Measurements from ENCODE around the gene PDK2. TPM values are rescaled to one million over a fixed set of nuclear protein-coding genes. Genes with fewer than 3 reads are reported as not detected.

PDK2 gene
- total RNA-seq, 1 experiment from 2014 or later: 31.9 TPM

GRCh38 chr17:50141745-50142110 lies 46.6 kb downstream of the PDK2 start:
- Histone ChIP-seq H3K36me3 (ENCODE audit: low read depth, low read length) (peaks cover 73% of the 10 kb centered on the region), H3F3A (ENCODE audit: low read length, unreplicated experiment) (no peaks in the 10 kb centered on the region), H3K27ac (ENCODE audit: low read length) (no peak overlapping the region), H3K4me1 (ENCODE audit: insufficient read depth, low read length) (peaks cover 3% of the 10 kb centered on the region; the same call in 1 of the 2 replicates), H2AFZ (ENCODE audit: low read length) (no peak overlapping the region), H3K79me2 (ENCODE audit: low read length) (peaks cover 19% of the 10 kb centered on the region), H3K9me3 (ENCODE audit: low read length) (no peaks in the 10 kb centered on the region), H3K4me2 (ENCODE audit: low read length) (no peak overlapping the region), H3K4me3 (ENCODE audit: low read length) (no peak overlapping the region), H3K9ac (ENCODE audit: low read length) (no peak overlapping the region), H4K20me1 (ENCODE audit: low read length) (peaks cover 22% of the 10 kb centered on the region; the same call in 1 of the 2 replicates), H3K9me2 (replicated peaks; ENCODE audit: low read length) (no peaks in the 10 kb centered on the region), H3K27me3 (ENCODE audit: low read length) (no peaks in the 10 kb centered on the region)
- intact Hi-C loops (cut with micrococcal nuclease): no loop called here
- ChIA-PET POLR2A (ENCODE audit: unreplicated experiment) (no interaction called here), CTCF (no interaction called here)
- no peak for TF ChIP-seq EZH2 (IDR thresholded peaks at IDR 0.05; ENCODE audit: low read length, unreplicated experiment)
- no peak for TF ChIP-seq CTCF (conservative IDR thresholded peaks at IDR 0.05; ENCODE audit: low read depth, low read length)
- TF ChIP-seq EZH2phosphoT487 (IDR thresholded peaks at IDR 0.05; ENCODE audit: borderline replicate concordance, low read length): no peak
- no TSS peak for BruUV-seq (replicated peaks)
- DNase-seq: no peak
- no peak for ATAC-seq

GRCh38 chr17:50143461-50144176 lies 48.5 kb downstream of the PDK2 start:
- Histone ChIP-seq H3K79me2 (ENCODE audit: low read length) (peaks cover 38% of the 10 kb centered on the region), H3K36me3 (ENCODE audit: low read depth, low read length) (peaks cover 57% of the 10 kb centered on the region)
- ATAC-seq: no peak

More at GRCh38 chr17:50143461-50144176, 48.5 kb downstream of the PDK2 start:
- H3K4me1 ChIP-seq (ENCODE audit: insufficient read depth, low read length): peaks cover 22% of the 10 kb centered on the region
- TF ChIP-seq EZH2phosphoT487 (IDR thresholded peaks at IDR 0.05; ENCODE audit: borderline replicate concordance, low read length) (no peak), CTCF (conservative IDR thresholded peaks at IDR 0.05; ENCODE audit: low read depth, low read length) (no peak), EZH2 (IDR thresholded peaks at IDR 0.05; ENCODE audit: low read length, unreplicated experiment) (no peak)
- H3K9me3 ChIP-seq (ENCODE audit: low read length): no peaks in the 10 kb centered on the region
- peaks cover 41% of the 10 kb centered on the region for H4K20me1 ChIP-seq (ENCODE audit: low read length)
- no peaks in the 10 kb centered on the region for H3K9me2 ChIP-seq (replicated peaks; ENCODE audit: low read length)
- no peak overlapping the region for H3K4me2 ChIP-seq (ENCODE audit: low read length)
- H3K9ac ChIP-seq (ENCODE audit: low read length): no peak overlapping the region
- ChIA-PET POLR2A (ENCODE audit: unreplicated experiment) (no interaction called here), CTCF (interaction anchor here (0.6 kb wide), 1 partner anchor 40 kb away, joined by 3 read pairs; no protein-coding TSS in a partner anchor)
- intact Hi-C loops (cut with micrococcal nuclease): no loop called here
- no TSS peak for BruUV-seq (replicated peaks)
- H3K27me3 ChIP-seq (ENCODE audit: low read length): no peaks in the 10 kb centered on the region
- no peak overlapping the region for H2AFZ ChIP-seq (ENCODE audit: low read length)
- H3F3A ChIP-seq (ENCODE audit: low read length, unreplicated experiment): no peaks in the 10 kb centered on the region
- DNase-seq: no peak
- H3K27ac ChIP-seq (ENCODE audit: low read length): no peak overlapping the region
- no peak overlapping the region for H3K4me3 ChIP-seq (ENCODE audit: low read length)
